Activated CD4-positive, alpha-beta T cell treated with anti-CD3 and anti-CD28 coated beads, Interleukin-2, amount 10 ng/mL, durations not matched to agents 7 days and 5 days (primary cell): ENCODE results near the gene ANKRD29. TPM values are rescaled to one million over a fixed set of nuclear protein-coding genes. Genes with fewer than 3 reads are reported as not detected.

ENCODE experiments used
- CTCF ChIA-PET: fragments of 350-600 bp; sonication (Branson Sonifier 250); formaldehyde crosslinking; loops from one replicate; lab custom pipeline; 2021; ENCODE audit warnings: antibody characterized with exemption; lab: Charles Lee
- POLR2A ChIA-PET: fragments of 350-600 bp; sonication (Branson Sonifier 250); formaldehyde crosslinking; loops from one replicate; lab custom pipeline; 2021; ENCODE audit warnings: antibody characterized with exemption; lab: Charles Lee
- DNase-seq: peaks from one replicate; pipeline ENCODE4 v3.0.0-alpha.2; 2020
- H3K27ac Mint-ChIP-seq: one replicate; pipeline ENCODE4 v1.8.0; 2021; ENCODE audit warnings: mild to moderate bottlenecking, moderate library complexity, mixed read lengths
- H3K27me3 Mint-ChIP-seq: one replicate; pipeline ENCODE4 v1.8.0; 2021; ENCODE audit warnings: mixed read lengths
- H3K36me3 Mint-ChIP-seq: one replicate; pipeline ENCODE4 v1.8.0; 2021; ENCODE audit warnings: low read depth, mixed read lengths
- H3K4me1 Mint-ChIP-seq: one replicate; pipeline ENCODE4 v1.8.0; 2021; ENCODE audit warnings: mixed read lengths
- H3K4me3 Mint-ChIP-seq: one replicate; pipeline ENCODE4 v1.8.0; 2021; ENCODE audit warnings: mild to moderate bottlenecking, moderate library complexity, mixed read lengths
- H3K9me3 Mint-ChIP-seq: one replicate; pipeline ENCODE4 v1.8.0; 2021; ENCODE audit warnings: mixed read lengths
- total RNA-seq, 2 experiments: library from RNA; stranded (reverse); gene quantifications; one replicate each; pipeline ENCODE4 v1.2.3, GENCODE V29; 2021

The ANKRD29 gene
- total RNA-seq, 2 experiments from 2014 or later, result 0.25 TPM; not detected in 1

GRCh38 chr18:23701017-23701416 is 38.3 kb upstream of the ANKRD29 start:
- POLR2A ChIA-PET, result no interaction called here
- Mint-ChIP-seq H3K9me3 (no peaks in the 10 kb centered on the region), H3K27me3 (peaks cover 32% of the 10 kb centered on the region), H3K4me3 (no peak overlapping the region), H3K27ac (no peak overlapping the region), H3K36me3 (no peaks in the 10 kb centered on the region), H3K4me1 (peaks cover 2% of the 10 kb centered on the region)
- no peak for DNase-seq
- CTCF ChIA-PET, result no interaction called here

GRCh38 chr18:23694637-23695430 is 32.1 kb upstream of the ANKRD29 start:
- POLR2A ChIA-PET, result no interaction called here
- Mint-ChIP-seq H3K27me3 (peaks cover 34% of the 10 kb centered on the region), H3K4me1 (peaks cover 2% of the 10 kb centered on the region), H3K27ac (no peak overlapping the region), H3K9me3 (no peaks in the 10 kb centered on the region), H3K36me3 (no peaks in the 10 kb centered on the region), H3K4me3 (no peak overlapping the region)
- DNase-seq, result no peak
- CTCF ChIA-PET, result interaction anchor here (0.7 to 1.1 kb wide), 4 partner anchors 8 to 80 kb away, joined by 3 read pairs; no protein-coding TSS in a partner anchor

- Mint-ChIP-seq H3K9me3 (no peaks in the 10 kb centered on the region), H3K4me1 (peaks cover 4% of the 10 kb centered on the region), H3K27me3 (peaks cover 37% of the 10 kb centered on the region), H3K27ac (no peak overlapping the region), H3K4me3 (no peak overlapping the region), H3K36me3 (no peaks in the 10 kb centered on the region)
- CTCF ChIA-PET, result interaction anchor here (0.7 kb wide), 1 partner anchor 9 kb away, joined by 3 read pairs; no protein-coding TSS in a partner anchor
- no peak for DNase-seq
- POLR2A ChIA-PET, result no interaction called here
Observed at GRCh38 chr18:23693846-23694245, 31.1 kb upstream of the ANKRD29 start.

GRCh38 chr18:23690505-23691068 is 27.9 kb upstream of the ANKRD29 start:
- Mint-ChIP-seq H3K4me1 (peaks cover 6% of the 10 kb centered on the region), H3K36me3 (no peaks in the 10 kb centered on the region), H3K4me3 (peak overlapping the region; percentile 40), H3K27me3 (peaks cover 55% of the 10 kb centered on the region), H3K27ac (no peak overlapping the region), H3K9me3 (no peaks in the 10 kb centered on the region)
- CTCF ChIA-PET, result interaction anchor here (0.5 to 1.3 kb wide), 2 partner anchors 8 to 420 kb away, joined by 3 read pairs; no protein-coding TSS in a partner anchor
- POLR2A ChIA-PET, result no interaction called here
- DNase-seq, result no peak

- Mint-ChIP-seq H3K27ac (no peak overlapping the region), H3K36me3 (no peaks in the 10 kb centered on the region), H3K9me3 (no peaks in the 10 kb centered on the region), H3K4me1 (peaks cover 6% of the 10 kb centered on the region), H3K4me3 (peak overlapping the region; percentile 40), H3K27me3 (peaks cover 53% of the 10 kb centered on the region)
- DNase-seq, result no peak
- POLR2A ChIA-PET, result no interaction called here
- CTCF ChIA-PET, result no interaction called here
Observed at GRCh38 chr18:23689616-23690504, 27.1 kb upstream of the ANKRD29 start.

- peak; percentile 22 for DNase-seq
- no peak within 1 kb of the TSS for H3K27ac Mint-ChIP-seq
- ChIA-PET CTCF (no interaction called here), POLR2A (no interaction called here)
- no peaks in the 10 kb centered on the region for H3K9me3 Mint-ChIP-seq
- no peaks in the 10 kb centered on the region for H3K36me3 Mint-ChIP-seq
- H3K4me3 Mint-ChIP-seq, result peak within 1 kb of the TSS; percentile 64
- peaks cover 52% of the 10 kb centered on the region for H3K27me3 Mint-ChIP-seq
- H3K4me1 Mint-ChIP-seq, result peaks cover 6% of the 10 kb centered on the region
Observed at GRCh38 chr18:23689031-23689615, 26.4 kb upstream of the ANKRD29 start, which contains the start of gene LAMA3. Gene LAMA3 (plus strand): TSS chr18:23689453. CDS start chr18:23689684, 231 bp downstream.

GRCh38 chr18:23688528-23688927 is 25.8 kb upstream of the ANKRD29 start:
- peaks cover 6% of the 10 kb centered on the region for H3K4me1 Mint-ChIP-seq
- H3K9me3 Mint-ChIP-seq, result no peaks in the 10 kb centered on the region
- no peak overlapping the region for H3K4me3 Mint-ChIP-seq
- H3K27me3 Mint-ChIP-seq, result peaks cover 55% of the 10 kb centered on the region
- POLR2A ChIA-PET, result no interaction called here
- no peaks in the 10 kb centered on the region for H3K36me3 Mint-ChIP-seq
- no peak for DNase-seq
- no peak overlapping the region for H3K27ac Mint-ChIP-seq
- CTCF ChIA-PET, result no interaction called here

GRCh38 chr18:23684515-23685197 is 21.9 kb upstream of the ANKRD29 start:
- POLR2A ChIA-PET, result no interaction called here
- no peak for DNase-seq
- peaks cover 6% of the 10 kb centered on the region for H3K4me1 Mint-ChIP-seq
- H3K36me3 Mint-ChIP-seq, result no peaks in the 10 kb centered on the region
- H3K9me3 Mint-ChIP-seq, result no peaks in the 10 kb centered on the region
- CTCF ChIA-PET, result no interaction called here
- H3K27me3 Mint-ChIP-seq, result peaks cover 55% of the 10 kb centered on the region
- no peak overlapping the region for H3K4me3 Mint-ChIP-seq
- H3K27ac Mint-ChIP-seq, result no peak overlapping the region

- DNase-seq, result no peak
- no peak overlapping the region for H3K27ac Mint-ChIP-seq
- H3K27me3 Mint-ChIP-seq, result peaks cover 56% of the 10 kb centered on the region
- H3K9me3 Mint-ChIP-seq, result no peaks in the 10 kb centered on the region
- H3K4me1 Mint-ChIP-seq, result peaks cover 1% of the 10 kb centered on the region
- no peaks in the 10 kb centered on the region for H3K36me3 Mint-ChIP-seq
- H3K4me3 Mint-ChIP-seq, result no peak overlapping the region
- CTCF ChIA-PET, result no interaction called here
- POLR2A ChIA-PET, result no interaction called here
Observed at GRCh38 chr18:23683671-23684070, 21.0 kb upstream of the ANKRD29 start.

GRCh38 chr18:23683155-23683554 is 20.4 kb upstream of the ANKRD29 start:
- CTCF ChIA-PET, result no interaction called here
- Mint-ChIP-seq H3K4me3 (no peak overlapping the region), H3K36me3 (no peaks in the 10 kb centered on the region), H3K4me1 (no peaks in the 10 kb centered on the region), H3K27ac (no peak overlapping the region), H3K9me3 (no peaks in the 10 kb centered on the region), H3K27me3 (peaks cover 55% of the 10 kb centered on the region)
- DNase-seq, result no peak
- POLR2A ChIA-PET, result no interaction called here

GRCh38 chr18:23682472-23682871 is 19.8 kb upstream of the ANKRD29 start:
- Mint-ChIP-seq H3K27ac (no peak overlapping the region), H3K9me3 (no peaks in the 10 kb centered on the region), H3K36me3 (no peaks in the 10 kb centered on the region), H3K4me1 (no peaks in the 10 kb centered on the region), H3K27me3 (peaks cover 49% of the 10 kb centered on the region), H3K4me3 (no peak overlapping the region)
- CTCF ChIA-PET, result interaction anchor here (0.6 to 0.9 kb wide), 2 partner anchors 9 to 47 kb away, joined by 3 to 9 read pairs; no protein-coding TSS in a partner anchor
- POLR2A ChIA-PET, result no interaction called here
- no peak for DNase-seq

GRCh38 chr18:23682045-23682444 is 19.3 kb upstream of the ANKRD29 start:
- Mint-ChIP-seq H3K4me1 (no peaks in the 10 kb centered on the region), H3K27ac (no peak overlapping the region), H3K36me3 (no peaks in the 10 kb centered on the region), H3K4me3 (no peak overlapping the region), H3K9me3 (no peaks in the 10 kb centered on the region), H3K27me3 (peaks cover 48% of the 10 kb centered on the region)
- CTCF ChIA-PET, result interaction anchor here (0.6 to 0.9 kb wide), 2 partner anchors 9 to 47 kb away, joined by 3 to 9 read pairs; no protein-coding TSS in a partner anchor
- DNase-seq, result no peak
- POLR2A ChIA-PET, result no interaction called here
